ENCODE results near the gene MGRN1. TPM values are rescaled to one million over a fixed set of nuclear protein-coding genes. Genes with fewer than 3 reads are reported as not detected.

The MGRN1 gene
- total RNA-seq, 1 experiment from 2014 or later: 61.3 TPM

GRCh38 chr16:4696905-4697847, 72.5 kb downstream of the MGRN1 start:
- BruUV-seq (replicated peaks): no TSS peak
- H3K9me3 Mint-ChIP-seq (ENCODE audit: unreplicated experiment): no peaks in the 10 kb centered on the region
- TF ChIP-seq CTCF (IDR thresholded peaks at IDR 0.05; ENCODE audit: unreplicated experiment): no peak
- intact Hi-C loops (cut with micrococcal nuclease): no loop called here
- no peak overlapping the region for H3K4me3 Mint-ChIP-seq (ENCODE audit: unreplicated experiment)
- H3K27ac Mint-ChIP-seq (ENCODE audit: low read depth, unreplicated experiment): peak overlapping the region; percentile 39
- POLR2A ChIA-PET: interaction anchor here (0.5 to 2.1 kb wide), 4 partner anchors 9 to 246 kb away, joined by 3 to 12 read pairs (median 4); no protein-coding TSS in a partner anchor
- peaks cover 60% of the 10 kb centered on the region for H3K36me3 Mint-ChIP-seq (ENCODE audit: insufficient read depth, unreplicated experiment)
- CTCF ChIA-PET: interaction anchor here (0.5 to 0.6 kb wide), 2 partner anchors 11 to 712 kb away, joined by 3 to 4 read pairs; no protein-coding TSS in a partner anchor
- peaks cover 5% of the 10 kb centered on the region for H3K4me1 Mint-ChIP-seq (ENCODE audit: insufficient read depth, unreplicated experiment)
- DNase-seq (ENCODE audit: unreplicated experiment): no peak
- H3K27me3 Mint-ChIP-seq (ENCODE audit: insufficient read depth, unreplicated experiment): no peaks in the 10 kb centered on the region

GRCh38 chr16:4697848-4698291, 73.2 kb downstream of the MGRN1 start:
- no peak for TF ChIP-seq CTCF (IDR thresholded peaks at IDR 0.05; ENCODE audit: unreplicated experiment)
- Mint-ChIP-seq H3K36me3 (ENCODE audit: insufficient read depth, unreplicated experiment) (peaks cover 58% of the 10 kb centered on the region), H3K27ac (ENCODE audit: low read depth, unreplicated experiment) (no peak overlapping the region), H3K9me3 (ENCODE audit: unreplicated experiment) (no peaks in the 10 kb centered on the region), H3K4me1 (ENCODE audit: insufficient read depth, unreplicated experiment) (no peaks in the 10 kb centered on the region), H3K4me3 (ENCODE audit: unreplicated experiment) (no peak overlapping the region), H3K27me3 (ENCODE audit: insufficient read depth, unreplicated experiment) (no peaks in the 10 kb centered on the region)
- ChIA-PET POLR2A (interaction anchor here (0.5 to 1.5 kb wide), 3 partner anchors 9 to 245 kb away, joined by 3 to 4 read pairs (median 4); no protein-coding TSS in a partner anchor), CTCF (no interaction called here)
- DNase-seq (ENCODE audit: unreplicated experiment): no peak
- no TSS peak for BruUV-seq (replicated peaks)
- intact Hi-C loops (cut with micrococcal nuclease): no loop called here

GRCh38 chr16:4698321-4699045, 73.9 kb downstream of the MGRN1 start:
- no peaks in the 10 kb centered on the region for H3K9me3 Mint-ChIP-seq (ENCODE audit: unreplicated experiment)
- POLR2A ChIA-PET: interaction anchor here (0.7 to 2.9 kb wide), 3 partner anchors 8 to 12 kb away, joined by 3 to 8 read pairs (median 4); no protein-coding TSS in a partner anchor
- H3K27me3 Mint-ChIP-seq (ENCODE audit: insufficient read depth, unreplicated experiment): no peaks in the 10 kb centered on the region
- no peaks in the 10 kb centered on the region for H3K4me1 Mint-ChIP-seq (ENCODE audit: insufficient read depth, unreplicated experiment)
- H3K4me3 Mint-ChIP-seq (ENCODE audit: unreplicated experiment): no peak overlapping the region
- intact Hi-C loops (cut with micrococcal nuclease): no loop called here
- BruUV-seq (replicated peaks): no TSS peak
- CTCF ChIA-PET: no interaction called here
- no peak overlapping the region for H3K27ac Mint-ChIP-seq (ENCODE audit: low read depth, unreplicated experiment)
- no peak for TF ChIP-seq CTCF (IDR thresholded peaks at IDR 0.05; ENCODE audit: unreplicated experiment)
- no peak for DNase-seq (ENCODE audit: unreplicated experiment)
- H3K36me3 Mint-ChIP-seq (ENCODE audit: insufficient read depth, unreplicated experiment): peaks cover 61% of the 10 kb centered on the region

Data from MCF 10A (cell line).